A673 (cell line): ENCODE data around the gene RBM27.

Source experiments
- EZH2 ChIP-seq: fragments of 200-600 bp; sonication (generic); IDR thresholded peaks from 2 replicates; pipeline ENCODE4 v1.6.1; 2017; ENCODE audit warnings: borderline replicate concordance, low read depth, mild to moderate bottlenecking, mixed read lengths, antibody characterized with exemption, low read length; ENCODE audit not compliant: poor library complexity, severe bottlenecking
- TF ChIP-seq, protein P1 (sequence below): fragments of 300-800, 200-600 bp; sonication (generic); conservative IDR thresholded peaks from 2 replicates; pipeline ENCODE4 v1.5.1; 2017; ENCODE audit warnings: low read depth, mild to moderate bottlenecking, antibody characterized with exemption, low read length, moderate library complexity, mixed read lengths

DNA sequence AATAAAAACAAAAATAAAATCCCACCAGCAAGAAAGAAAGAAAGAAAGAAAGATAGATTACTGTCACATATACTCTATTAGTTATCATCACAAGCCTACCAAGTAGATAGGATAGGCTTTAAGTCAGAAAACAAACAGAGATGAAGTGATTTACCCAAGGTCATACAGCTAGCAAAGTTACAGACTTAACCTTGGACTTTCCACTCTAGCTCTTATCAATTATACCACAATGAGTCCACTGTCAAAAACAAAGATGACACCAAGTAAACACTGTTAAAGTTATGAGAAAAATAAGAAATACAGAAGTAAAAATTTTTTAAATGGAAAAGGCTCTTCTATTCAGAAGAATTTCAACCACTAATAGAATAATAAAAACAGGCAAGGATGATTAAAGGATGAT lies 34.3 kb upstream of the RBM27 start:
- TF ChIP-seq, protein P1, sequence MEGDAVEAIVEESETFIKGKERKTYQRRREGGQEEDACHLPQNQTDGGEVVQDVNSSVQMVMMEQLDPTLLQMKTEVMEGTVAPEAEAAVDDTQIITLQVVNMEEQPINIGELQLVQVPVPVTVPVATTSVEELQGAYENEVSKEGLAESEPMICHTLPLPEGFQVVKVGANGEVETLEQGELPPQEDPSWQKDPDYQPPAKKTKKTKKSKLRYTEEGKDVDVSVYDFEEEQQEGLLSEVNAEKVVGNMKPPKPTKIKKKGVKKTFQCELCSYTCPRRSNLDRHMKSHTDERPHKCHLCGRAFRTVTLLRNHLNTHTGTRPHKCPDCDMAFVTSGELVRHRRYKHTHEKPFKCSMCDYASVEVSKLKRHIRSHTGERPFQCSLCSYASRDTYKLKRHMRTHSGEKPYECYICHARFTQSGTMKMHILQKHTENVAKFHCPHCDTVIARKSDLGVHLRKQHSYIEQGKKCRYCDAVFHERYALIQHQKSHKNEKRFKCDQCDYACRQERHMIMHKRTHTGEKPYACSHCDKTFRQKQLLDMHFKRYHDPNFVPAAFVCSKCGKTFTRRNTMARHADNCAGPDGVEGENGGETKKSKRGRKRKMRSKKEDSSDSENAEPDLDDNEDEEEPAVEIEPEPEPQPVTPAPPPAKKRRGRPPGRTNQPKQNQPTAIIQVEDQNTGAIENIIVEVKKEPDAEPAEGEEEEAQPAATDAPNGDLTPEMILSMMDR = no peak
- no peak for TF ChIP-seq EZH2
